Keratinocyte (primary cell): ENCODE data around the gene SCAF1.

Experiments used
- CTCF ChIP-seq, 3 experiments: IDR thresholded peaks in 1 of 3; conservative IDR thresholded peaks in 1 of 3; optimal IDR thresholded peaks in 1 of 3; 2 replicates in 2 of 3; 3 replicates in 1 of 3; pipeline versions ENCODE3 to v1.5.1; 2011; ENCODE audit warnings: low read length in 3 of 3, mild to moderate bottlenecking in 3 of 3, moderate library complexity in 2 of 3, control low read depth in 1 of 3, inconsistent platforms in 1 of 3; ENCODE audit not compliant: insufficient read depth in 2 of 3; ENCODE audit errors: extremely low read depth in 1 of 3
- EZH2 ChIP-seq: IDR thresholded peaks from one replicate; pipeline ENCODE4 v1.6.1; 2012; ENCODE audit warnings: inconsistent platforms, mild to moderate bottlenecking, low read length, moderate library complexity

- TF ChIP-seq CTCF (optimal IDR thresholded peaks at IDR 0.05 in 1 of 3, IDR thresholded peaks at IDR 0.05 in 1 of 3, conservative IDR thresholded peaks at IDR 0.05 in 1 of 3; ENCODE audit: extremely low read depth in 1 of 3, insufficient read depth in 2 of 3, low read length in 3 of 3): no peak
- TF ChIP-seq EZH2: no peak
Measured at GRCh38 chr19:49692147-49692506, 50.1 kb downstream of the SCAF1 start.
